ENCODE data around the gene BICRA.

- no peak for TF ChIP-seq CTCF (IDR thresholded peaks at IDR 0.05)
- no peak for TF ChIP-seq EZH2 (IDR thresholded peaks at IDR 0.05; ENCODE audit: borderline replicate concordance, insufficient read depth, low read depth, low read length, poor library complexity, severe bottlenecking)
These were observed 52.7 kb downstream of the BICRA start for GRCh38 chr19:47661611-47662010.
